Activated CD4-positive, alpha-beta T cell treated with anti-CD3 and anti-CD28 coated beads, Interleukin-2, amount 50 U/mL, for 16 hours (primary cell): ENCODE results near the gene NFIL3.
"Not testable (repeated sequence)": the region's sequence is repeated elsewhere in the genome, so short reads cannot be mapped to it uniquely, and the experiment has no call there.

Source experiments
- DNase-seq: peaks from one replicate; pipeline ENCODE4 v3.0.0-alpha.2; 2020

NFIL3 gene, protein sequence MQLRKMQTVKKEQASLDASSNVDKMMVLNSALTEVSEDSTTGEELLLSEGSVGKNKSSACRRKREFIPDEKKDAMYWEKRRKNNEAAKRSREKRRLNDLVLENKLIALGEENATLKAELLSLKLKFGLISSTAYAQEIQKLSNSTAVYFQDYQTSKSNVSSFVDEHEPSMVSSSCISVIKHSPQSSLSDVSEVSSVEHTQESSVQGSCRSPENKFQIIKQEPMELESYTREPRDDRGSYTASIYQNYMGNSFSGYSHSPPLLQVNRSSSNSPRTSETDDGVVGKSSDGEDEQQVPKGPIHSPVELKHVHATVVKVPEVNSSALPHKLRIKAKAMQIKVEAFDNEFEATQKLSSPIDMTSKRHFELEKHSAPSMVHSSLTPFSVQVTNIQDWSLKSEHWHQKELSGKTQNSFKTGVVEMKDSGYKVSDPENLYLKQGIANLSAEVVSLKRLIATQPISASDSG

DNA sequence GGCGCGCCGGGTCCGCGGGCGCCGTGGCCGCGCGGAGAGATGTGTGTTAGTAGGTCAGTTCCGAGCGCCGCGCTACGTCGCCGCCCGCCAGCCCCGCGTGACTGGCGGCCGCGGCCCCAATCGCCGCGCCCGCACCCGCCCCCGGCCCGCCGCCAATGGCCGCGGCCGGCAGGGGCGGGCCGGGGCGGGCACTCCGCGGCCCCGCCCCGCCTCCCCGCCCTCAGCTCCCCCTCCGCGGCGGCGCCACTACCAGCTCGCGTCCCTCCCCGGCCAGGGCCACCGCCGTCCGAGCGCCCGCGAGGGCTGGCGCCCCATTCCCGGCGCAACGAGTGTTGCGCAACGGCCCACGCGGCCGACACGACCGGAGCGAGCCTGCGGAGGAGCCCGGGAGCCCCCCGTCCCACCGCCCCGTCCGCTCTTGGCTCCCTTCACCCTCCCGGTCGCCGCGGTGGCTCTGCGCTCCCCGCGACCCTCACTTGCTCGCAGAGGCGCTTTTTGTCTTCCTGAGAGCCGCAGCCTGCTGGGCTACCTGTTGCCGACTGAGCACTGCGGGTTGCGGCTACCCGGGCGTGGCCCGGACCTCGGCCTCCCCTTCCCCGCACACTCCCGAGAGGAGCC, at the start of gene NFIL3:
Gene NFIL3 (minus strand): TSS at position 48 of the 618 bp plus-strand sequence. CDS start 13,098 bp downstream, outside the sequence.
- DNase-seq: peak; percentile 76

DNA sequence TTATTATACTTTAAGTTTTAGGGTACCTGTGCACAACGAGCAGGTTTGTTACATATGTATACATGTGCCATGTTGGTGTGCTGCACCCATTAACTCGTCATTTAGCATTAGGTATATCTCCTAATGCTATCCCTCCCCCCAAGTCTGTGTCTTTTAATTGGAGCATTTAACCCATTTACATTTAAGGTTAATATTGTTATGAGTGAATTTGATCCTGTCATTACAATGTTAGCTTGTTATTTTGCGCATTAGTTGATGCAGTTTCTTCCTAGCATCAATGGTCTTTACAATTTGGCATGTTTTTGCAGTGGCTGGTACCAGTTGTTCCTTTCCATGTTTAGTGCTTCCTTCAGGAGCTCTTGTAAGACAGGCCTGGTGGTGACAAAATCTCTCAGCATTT, 47.9 kb upstream of the NFIL3 start:
- not testable (repeated sequence) for DNase-seq

DNA sequence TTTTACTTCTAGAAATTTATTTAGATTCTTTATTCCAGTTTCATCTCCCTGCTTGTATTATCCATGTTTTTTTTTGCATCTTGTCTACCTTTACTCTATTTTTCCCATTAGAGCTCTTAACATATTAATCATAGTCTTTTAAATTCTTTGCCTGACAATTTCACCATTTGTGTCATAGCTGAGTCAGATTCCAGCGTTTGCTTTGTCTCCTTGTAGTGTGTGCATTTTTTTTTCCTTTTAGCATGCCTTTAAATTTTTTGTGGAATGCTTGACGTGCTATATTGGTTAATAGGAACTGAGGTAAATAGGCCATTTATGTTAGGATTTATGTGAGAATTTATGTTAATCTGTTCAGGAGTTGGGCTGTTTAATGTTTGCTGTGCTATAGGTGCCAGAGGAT, 41.8 kb upstream of the NFIL3 start:
- DNase-seq: no peak

DNA sequence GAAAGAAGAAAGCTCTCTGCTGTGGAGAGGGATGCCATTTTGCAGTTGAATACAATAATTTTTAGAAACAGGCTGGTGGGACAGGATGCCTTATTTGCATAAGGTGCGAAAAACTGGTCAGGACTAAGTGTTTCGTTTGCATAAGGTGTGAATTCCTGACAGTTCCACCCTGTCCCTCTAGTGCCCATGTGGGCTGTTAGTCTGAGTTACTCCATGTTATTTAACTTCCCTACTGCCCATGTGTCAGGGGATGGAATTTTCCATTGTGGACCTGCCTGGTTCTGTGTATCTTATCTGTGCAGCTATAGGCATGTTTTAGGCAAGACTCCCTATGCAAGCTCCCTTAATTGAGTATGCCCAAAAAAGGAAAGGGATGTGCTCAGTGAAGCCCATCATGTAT, 35.3 kb upstream of the NFIL3 start:
- DNase-seq: no peak

DNA sequence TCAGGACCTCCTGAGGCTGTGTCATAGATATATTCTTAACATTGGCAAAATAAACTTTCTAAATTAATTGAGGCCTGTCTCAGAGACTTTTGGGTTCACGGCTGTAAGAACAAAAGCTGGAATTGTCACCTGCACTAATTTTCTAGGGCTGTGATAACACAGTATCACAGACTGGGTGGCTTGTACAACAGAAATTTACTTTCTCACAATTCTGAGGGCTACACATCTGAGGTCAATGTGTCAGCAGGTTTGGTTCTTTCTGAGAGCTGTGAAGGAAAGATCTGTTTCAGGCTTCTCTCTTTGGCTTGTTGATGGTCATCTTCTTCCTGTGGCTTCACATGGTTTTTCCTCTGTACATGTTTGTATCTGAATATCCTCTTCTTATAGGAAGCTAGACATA, 29.2 kb upstream of the NFIL3 start:
- no peak for DNase-seq

DNA sequence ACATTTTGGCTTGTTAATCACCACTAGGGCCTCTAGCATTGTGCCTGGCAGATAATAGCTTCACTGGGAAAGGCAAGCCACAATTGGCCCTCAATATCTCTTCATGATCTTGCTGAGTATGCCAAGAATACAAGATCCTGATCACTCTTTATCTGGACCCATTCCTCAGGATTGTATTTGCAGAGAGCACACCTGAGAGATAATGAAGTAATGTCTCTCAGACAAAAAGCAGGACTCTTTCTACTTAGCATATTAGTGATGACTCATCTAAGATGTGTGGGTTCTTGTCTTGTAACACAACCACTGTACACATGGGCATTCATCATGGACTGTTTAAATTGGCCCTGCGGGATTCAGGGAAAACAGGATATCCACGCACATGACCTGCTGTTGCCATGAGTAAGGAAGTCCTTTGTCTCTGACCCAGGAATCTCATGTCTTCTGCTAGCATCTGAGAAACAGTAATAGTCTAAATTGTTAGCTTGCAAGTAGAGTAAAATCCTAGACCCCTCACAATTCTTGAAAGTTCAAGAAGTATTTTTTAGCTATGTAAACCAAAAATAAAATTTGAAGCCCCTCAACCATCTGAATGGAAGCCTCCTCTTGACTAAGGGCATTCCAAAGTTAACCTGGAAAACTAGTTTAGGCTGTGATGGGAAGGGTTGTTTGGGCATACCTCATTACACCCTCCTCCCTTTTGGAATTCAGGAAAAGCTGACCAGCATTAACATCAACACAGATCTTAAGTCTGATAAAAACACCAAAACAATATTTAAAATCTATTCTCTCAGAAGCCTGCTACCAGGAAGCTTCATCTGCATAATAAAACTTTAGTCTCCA, 28.0 kb upstream of the NFIL3 start:
- DNase-seq: no peak

DNA sequence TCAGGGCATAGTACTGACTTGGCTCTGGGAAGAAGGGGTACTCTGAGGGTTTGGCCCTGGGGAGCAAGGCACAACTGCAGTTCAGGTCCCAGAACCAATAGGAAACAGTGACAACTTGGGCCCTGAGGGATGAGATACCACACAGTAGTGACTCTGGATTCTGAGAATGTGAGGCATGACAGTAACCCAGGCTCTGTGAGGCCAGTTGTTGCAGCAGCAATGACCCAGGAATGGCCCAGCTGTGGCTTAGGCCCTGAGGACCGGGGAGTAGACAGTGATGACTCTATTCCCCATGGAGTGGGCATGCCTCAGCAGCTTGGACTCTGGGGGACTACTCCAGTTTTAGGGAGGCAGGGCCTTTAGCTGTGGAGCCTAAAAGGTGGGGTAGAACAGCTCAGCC, 21.5 kb upstream of the NFIL3 start:
- DNase-seq: no peak

DNA sequence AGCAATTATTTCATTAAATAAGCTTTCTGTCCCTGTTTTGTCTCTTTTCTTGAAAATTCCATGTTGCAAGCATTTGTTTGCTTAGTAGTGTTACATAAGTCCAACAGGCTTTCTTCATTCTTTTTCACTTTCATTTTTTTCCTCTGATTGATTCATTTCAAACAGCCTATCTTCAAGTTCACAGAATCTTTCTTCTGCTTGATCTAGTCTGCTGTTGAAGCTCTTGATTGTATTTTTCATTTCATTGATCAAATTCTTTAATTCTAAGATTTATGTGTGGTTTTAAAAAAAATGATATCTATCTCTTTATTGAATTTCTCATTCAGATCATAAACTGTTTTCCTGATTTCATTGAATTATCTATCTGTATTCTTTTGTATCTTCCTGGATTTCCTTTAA, 20.4 kb upstream of the NFIL3 start:
- DNase-seq: no peak

DNA sequence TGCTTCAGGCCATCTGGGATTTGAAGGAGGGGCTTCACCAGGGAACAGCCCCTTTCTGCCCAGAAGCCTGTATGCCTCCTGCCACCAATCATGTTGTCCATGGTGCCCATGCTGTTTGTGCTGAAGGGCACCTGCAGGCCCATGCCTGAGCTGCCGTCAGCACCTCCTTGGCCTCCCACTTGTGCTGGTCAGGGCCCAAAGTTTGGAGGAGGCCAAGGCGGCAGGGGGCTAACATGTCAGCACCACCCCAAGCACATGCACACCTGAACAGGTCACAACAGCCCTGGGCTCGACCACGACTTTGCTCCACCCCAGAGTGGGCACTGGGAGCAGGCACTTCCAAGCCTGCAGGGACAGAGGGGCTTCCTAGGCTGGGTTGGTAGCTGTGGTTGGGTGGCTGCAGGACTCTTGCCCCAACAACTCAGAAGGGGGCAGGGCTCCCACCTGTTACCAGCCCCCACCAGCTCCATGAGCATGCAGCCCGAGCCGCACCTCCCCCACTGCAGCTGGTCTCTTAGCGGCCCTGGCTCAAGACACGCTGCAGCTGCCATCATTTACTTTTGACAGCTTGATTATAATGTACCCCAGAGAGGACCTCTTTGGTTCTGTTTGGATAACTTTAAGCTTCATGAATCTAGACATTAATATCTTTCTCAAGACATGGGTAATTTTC, 19.8 kb upstream of the NFIL3 start:
- DNase-seq: no peak

DNA sequence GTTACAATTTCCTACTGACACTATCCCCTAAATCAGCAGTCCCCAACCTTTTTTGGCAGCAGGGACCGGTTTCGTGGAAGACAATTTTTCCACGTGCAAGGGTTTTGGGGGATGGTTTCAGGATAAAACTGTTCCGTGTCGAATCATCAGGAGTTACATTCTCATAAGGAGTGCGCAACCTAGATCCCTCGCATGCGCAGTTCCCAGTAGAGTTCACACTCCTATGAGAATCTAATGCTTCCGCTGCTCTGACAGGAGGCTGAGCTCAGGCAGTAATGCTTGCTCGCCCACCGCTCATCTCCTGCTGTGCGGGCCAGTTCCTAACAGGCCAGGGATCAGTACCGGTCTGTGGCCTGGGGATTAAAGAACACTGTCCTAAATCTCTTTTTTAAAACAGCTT, 13.2 kb upstream of the NFIL3 start:
- no peak for DNase-seq

DNA sequence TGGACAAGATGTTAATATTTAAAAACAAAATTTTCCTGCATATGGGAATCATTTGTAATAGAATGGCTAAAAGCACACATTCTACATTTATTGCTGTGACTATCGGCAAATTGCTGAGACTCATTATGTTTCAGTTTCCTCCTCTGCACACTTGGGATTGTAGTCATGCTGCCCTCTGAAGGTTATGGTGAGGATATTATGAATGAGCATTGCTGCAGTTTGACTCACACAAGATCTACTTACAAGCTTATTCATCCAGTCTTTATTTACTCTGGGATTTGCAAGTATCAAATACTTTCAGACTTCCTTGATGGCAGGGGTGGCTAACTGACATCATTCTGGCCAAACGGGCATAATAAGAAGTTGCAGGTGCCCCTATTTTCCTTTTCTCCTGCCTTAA, 9.5 kb upstream of the NFIL3 start:
- peak; percentile 74 for DNase-seq

DNA sequence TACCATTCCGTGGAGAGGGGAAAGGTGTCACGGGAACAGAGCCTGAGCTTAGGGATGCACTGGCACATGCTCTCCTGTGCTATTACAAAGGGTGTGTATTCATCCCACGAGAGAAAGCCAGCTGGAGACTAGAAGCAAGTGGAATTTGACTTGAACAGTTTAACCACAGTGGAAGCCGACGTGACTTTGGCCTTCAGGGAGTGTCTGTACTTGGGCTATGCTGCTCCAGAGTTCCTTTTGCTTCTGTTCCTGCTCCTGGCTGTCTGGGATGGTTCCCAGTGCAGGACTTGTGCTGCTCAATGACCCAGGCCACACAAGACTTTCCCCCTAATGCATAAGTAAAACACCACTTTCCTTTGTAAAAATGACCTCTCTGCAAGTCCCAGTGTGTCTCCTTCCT, 7.9 kb upstream of the NFIL3 start:
- no peak for DNase-seq

DNA sequence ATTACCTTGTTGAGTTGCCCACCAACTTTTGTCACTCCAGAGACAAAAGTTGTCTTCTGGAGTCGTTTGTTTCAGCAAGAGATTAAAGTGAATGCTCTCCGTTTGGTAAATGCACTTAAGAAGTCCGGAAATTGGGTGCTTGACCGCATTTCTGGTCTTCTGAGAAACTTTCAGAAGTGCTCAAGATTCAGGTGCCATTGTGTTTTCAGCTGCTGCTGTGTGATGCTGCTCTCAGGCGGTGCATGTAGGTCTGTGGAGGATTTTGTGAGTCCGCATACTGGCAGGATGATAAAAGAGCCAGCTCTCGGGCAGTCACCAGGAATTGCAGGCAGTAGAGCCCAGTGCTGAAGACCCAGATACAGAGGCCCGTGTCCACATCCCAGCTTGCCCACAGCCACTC, 5.9 kb upstream of the NFIL3 start:
- DNase-seq: no peak

DNA sequence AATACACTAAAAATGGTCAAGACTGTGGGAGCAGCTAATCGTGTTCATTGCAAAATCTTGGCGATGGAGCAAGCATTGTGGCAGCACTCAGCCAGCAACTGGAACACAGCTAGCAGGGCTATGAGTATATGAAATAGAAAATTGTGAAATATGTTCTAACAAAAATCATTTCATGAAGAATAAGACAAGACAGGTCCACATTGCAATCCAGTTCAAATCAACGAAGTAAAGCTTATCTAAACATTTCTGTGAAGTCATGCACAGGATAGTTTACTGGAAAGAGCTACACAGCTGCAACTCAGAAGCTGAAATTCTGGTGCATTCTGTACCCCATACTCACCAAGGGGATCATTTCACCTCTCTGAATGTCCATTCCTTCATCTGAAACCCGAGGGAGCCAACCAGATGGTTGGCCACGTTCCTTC, 5.3 kb upstream of the NFIL3 start:
- no peak for DNase-seq

DNA sequence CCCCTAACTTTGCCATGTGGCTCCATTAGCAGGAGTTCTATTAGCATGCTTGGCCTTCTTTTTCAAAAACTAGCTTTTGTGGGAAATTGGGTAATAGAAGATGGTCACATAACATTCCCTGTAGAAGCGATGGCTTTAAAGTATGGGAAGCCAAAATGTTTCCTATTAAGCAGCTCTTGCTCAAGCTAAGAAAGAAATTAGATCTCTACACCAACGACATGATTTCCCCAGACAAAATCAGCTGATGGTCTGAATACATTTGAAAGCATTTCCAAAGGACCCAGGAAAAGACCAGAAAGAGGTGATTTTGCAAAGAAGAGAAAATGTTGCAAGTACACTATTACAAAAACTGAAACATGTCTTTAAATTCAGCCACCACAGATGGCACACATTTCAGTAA, 4.8 kb upstream of the NFIL3 start:
- DNase-seq: no peak

DNA sequence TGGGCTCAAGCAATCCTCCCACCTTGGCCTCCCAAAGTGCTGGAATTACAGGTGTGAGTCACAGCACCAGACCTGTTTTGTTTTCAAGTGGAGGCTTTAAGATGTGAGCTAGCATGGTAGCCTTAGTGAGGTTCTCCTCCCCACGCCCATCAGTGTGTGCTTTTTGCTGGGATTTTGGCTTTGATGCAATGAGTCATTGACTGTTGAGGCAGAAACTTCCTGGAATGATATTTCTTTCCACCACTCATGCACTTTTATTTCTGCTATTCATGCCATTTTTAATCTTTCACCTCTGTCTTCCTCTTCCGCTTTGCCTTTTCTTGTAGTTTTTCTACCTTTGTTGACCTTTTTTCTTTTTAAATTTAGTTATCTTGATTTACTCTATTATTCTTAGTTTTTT, 4.2 kb upstream of the NFIL3 start:
- peak; percentile 13 for DNase-seq

DNA sequence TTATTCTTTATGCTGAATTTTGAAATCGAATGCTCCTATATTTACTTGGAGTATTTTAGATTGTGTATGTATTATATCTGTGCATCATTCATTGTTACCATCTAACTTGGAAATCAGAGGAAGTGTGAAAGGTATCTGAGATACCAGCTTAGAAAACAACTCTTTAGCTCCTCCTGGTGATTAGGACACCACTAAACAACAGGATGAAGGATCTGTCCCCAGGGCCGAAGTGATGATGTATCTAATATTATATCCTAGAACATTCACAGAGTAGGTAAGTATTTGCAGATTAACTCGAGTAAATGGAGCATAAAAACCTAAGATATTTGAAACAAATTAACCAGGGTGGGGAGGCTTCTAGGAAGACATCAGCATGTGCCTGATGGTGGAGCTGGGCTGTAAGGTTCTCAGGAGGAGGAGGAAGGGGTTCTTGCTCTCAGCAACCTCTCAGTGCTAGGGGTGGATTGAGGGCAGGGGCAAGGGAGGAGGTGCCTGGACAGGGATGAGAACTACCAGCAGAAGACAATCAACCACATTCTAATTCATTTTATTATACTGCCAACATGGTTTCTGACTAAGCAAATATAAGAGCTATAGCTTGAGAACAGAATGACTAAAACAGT, 2.6 kb upstream of the NFIL3 start:
- DNase-seq: peak; percentile 61

DNA sequence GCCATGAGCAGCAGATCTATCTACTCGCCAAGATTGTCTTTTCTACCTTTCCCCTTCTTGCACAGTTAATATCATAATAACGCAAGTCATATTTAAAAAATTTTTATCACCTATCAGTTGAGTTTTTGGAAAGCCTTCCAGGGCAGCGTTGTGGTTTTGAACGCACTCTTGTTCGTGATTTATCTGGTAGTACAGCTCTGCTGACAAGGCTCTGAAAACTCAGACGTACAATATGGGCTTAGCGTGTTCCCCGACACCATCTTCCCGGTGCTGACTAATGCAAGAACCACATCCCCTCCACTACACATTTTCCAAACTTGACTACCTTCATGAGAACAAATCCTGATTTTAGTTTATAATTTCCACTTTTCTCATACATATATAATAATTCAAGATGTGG, 1.6 kb upstream of the NFIL3 start:
- peak; percentile 51 for DNase-seq

DNA sequence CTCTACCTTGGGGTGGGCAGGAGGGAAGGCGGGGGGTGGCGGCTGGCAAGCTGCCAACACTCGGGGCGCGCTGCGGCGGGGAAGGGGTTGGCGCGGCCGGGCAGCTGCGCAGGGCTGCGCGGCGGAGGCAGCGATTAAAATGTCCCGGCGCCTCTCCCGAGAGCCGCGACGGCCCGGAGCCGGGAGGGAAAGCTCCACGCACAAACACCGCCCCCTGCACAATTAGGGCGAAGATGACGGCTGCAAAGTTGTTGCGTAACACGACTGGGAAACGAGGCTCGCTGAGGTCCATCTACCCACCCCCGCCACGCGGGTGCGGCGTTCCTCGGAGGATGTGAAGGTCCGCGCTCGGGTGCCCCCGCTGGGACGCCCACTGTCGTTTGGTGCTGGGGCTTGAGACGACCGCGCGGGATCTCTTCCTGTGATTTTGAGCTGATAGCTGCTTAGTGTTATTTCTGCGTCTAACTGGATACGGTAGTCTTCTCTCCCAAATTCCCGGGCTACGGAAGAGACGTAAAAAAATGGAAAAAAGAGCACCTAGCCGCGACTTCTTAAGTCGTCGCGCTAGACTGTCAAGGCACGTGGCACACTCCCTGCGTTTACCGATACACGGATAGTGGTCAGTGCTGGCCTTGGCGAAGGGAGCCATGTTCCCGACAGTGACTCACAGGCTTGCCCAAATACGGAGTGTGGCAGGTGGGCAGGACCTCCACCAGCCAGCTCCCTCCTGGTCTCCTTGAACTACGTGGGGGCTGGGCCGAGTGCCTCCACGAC, 958 bp upstream of the NFIL3 start:
- DNase-seq: peak; percentile 56

DNA sequence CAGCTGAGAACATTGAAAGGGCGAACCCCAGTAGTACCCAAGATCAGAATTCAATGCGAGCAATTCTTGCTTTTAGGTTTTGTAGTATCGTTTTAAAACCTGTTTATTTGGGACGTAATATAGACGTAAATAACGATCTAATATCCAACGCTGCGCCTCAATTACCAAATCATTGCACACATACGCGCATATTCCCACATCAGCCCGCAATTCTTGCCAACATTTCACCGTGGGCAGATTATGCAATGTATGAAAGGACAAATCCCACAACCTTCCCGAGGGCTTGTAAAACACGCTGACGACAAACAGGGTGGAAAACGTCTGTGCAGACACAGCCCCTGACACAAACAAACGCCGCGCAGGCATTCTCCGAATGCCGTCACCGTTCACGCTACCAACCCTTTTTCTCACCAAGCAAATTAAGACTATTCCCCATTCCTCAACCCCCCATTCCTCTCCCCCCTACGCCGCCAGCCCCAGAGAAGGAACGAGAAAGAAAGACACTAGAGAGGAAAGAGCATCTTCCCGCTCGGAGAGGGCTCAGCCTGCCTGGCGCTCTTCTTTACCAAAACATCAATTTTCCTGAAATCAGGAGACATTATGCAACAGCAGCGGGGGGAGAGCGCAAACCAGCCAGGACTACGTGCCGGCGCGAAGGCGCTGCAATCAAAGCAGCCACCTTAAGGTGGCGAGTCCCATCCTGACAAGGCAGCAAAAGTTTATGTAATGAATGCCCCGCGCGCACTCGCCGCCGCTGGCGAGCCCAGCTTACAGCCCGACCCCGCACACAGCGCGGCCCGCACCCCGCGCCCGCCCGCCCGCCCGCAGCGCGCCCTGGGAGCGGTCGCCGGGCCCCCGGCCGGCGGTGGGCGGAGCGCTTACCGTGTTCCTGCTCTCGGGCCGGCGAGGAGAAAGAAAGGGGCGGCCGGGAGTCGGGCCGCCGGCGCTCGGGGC, 597 bp downstream of the NFIL3 start:
- peak; percentile 58 for DNase-seq
